Fibroblast of lung (primary cell): ENCODE measurements around the gene ZBTB4. TPM values are rescaled to one million over a fixed set of nuclear protein-coding genes. Genes with fewer than 3 reads are reported as not detected.

Experiments
- DNase-seq, 2 donors: peaks; one replicate each; pipeline versions ENCODE4 v3.0.0 to v3.0.0-alpha.2; 2010; ENCODE audit warnings: low read depth in 2 of 2
- H2AFZ ChIP-seq: 2 replicates; pipeline ENCODE4 v1.5.1; 2012; ENCODE audit warnings: low read length, control low read depth, inconsistent platforms
- H3K27ac ChIP-seq: 2 replicates; pipeline ENCODE4 v1.5.1; 2011; ENCODE audit warnings: low read length, control low read depth; ENCODE audit not compliant: insufficient read depth
- H3K27me3 ChIP-seq: 2 replicates; pipeline ENCODE4 v1.5.1; 2011; ENCODE audit warnings: mild to moderate bottlenecking, low read length; ENCODE audit not compliant: control insufficient read depth, insufficient read depth
- H3K36me3 ChIP-seq: 2 replicates; pipeline ENCODE4 v1.5.1; 2011; ENCODE audit warnings: low read length; ENCODE audit not compliant: control insufficient read depth, insufficient read depth
- H3K4me1 ChIP-seq: 2 replicates; pipeline ENCODE4 v1.5.1; 2011; ENCODE audit warnings: low read length; ENCODE audit not compliant: control insufficient read depth, insufficient read depth; ENCODE audit errors: extremely low read depth
- H3K4me2 ChIP-seq: 2 replicates; pipeline ENCODE4 v1.5.1; 2011; ENCODE audit warnings: low read length, control low read depth; ENCODE audit not compliant: insufficient read depth; ENCODE audit errors: extremely low read depth
- H3K4me3 ChIP-seq, 4 experiments: fragments of 200-600 bp in 1 of 4; sonication (generic) in 1 of 4; replicated peaks in 1 of 4; 2 replicates each; pipeline ENCODE4 v1.5.1; 2011 to 2016; ENCODE audit warnings: low read length in 4 of 4, low read depth in 3 of 4, mild to moderate bottlenecking in 3 of 4, control low read depth in 2 of 4, inconsistent platforms in 1 of 4, mixed read lengths in 1 of 4; ENCODE audit not compliant: insufficient read depth in 1 of 4; ENCODE audit errors: control extremely low read depth in 1 of 4
- H3K79me2 ChIP-seq: 2 replicates; pipeline ENCODE4 v1.5.1; 2012; ENCODE audit warnings: mild to moderate bottlenecking, low read length, inconsistent platforms; ENCODE audit not compliant: control insufficient read depth, insufficient read depth
- H3K9ac ChIP-seq: 2 replicates; pipeline ENCODE4 v1.5.1; 2011; ENCODE audit warnings: mild to moderate bottlenecking, low read length, control low read depth; ENCODE audit not compliant: insufficient read depth
- H3K9me3 ChIP-seq: 2 replicates; pipeline ENCODE4 v1.5.1; 2012; ENCODE audit warnings: low read depth, low read length; ENCODE audit not compliant: control insufficient read depth, insufficient read depth
- H4K20me1 ChIP-seq: 2 replicates; pipeline ENCODE4 v1.5.1; 2011; ENCODE audit warnings: low read length; ENCODE audit not compliant: control insufficient read depth, insufficient read depth; ENCODE audit errors: extremely low read depth
- CTCF ChIP-seq, 2 donors: IDR thresholded peaks in 1 of 2; conservative IDR thresholded peaks in 1 of 2; 1 replicate in 1 of 2; 2 replicates in 1 of 2; pipeline ENCODE4 v1.5.1; 2011 to 2012; ENCODE audit warnings: low read length in 2 of 2, control low read depth in 1 of 2, inconsistent platforms in 1 of 2, low read depth in 1 of 2, mild to moderate bottlenecking in 1 of 2
- EZH2 ChIP-seq: IDR thresholded peaks from 2 replicates; pipeline ENCODE4 v1.5.1; 2012; ENCODE audit warnings: low read length, control low read depth, mild to moderate bottlenecking; ENCODE audit errors: missing control alignments
- polyA plus RNA-seq, 2 donors: library from polyadenylated mRNA; depleted of rRNA in 1 of 2; stranded (reverse) in 1 of 2; unstranded in 1 of 2; fragments of >200 nt; gene quantifications; 2 replicates each; pipeline ENCODE4 v1.2.1, GENCODE V29; 2011 to 2012; ENCODE audit warnings: missing spikeins in 1 of 2
- total RNA-seq: library from RNA; depleted of rRNA; stranded (reverse); fragments of >200 nt; gene quantifications from 2 replicates; pipeline ENCODE4 v1.2.1, GENCODE V29; 2014

The ZBTB4 gene
- total and polyA plus RNA-seq, 2 donors (not counting 1 experiment from before 2014, with no cell fraction given): 21.3 to 29.9 TPM

- no peak for TF ChIP-seq EZH2
- no peak for TF ChIP-seq CTCF (conservative IDR thresholded peaks at IDR 0.05 in 1 of 2, IDR thresholded peaks at IDR 0.05 in 1 of 2; ENCODE audit: low read depth in 1 of 2, low read length in 2 of 2)
- DNase-seq: no peak
- no peak overlapping the region for H3K27ac ChIP-seq
- H4K20me1 ChIP-seq: no peaks in the 10 kb centered on the region
- H3K27me3 ChIP-seq: no peaks in the 10 kb centered on the region
- H3K36me3 ChIP-seq: peaks cover 28% of the 10 kb centered on the region
- peaks cover 2% of the 10 kb centered on the region for H3K4me1 ChIP-seq
- H3K4me3 ChIP-seq: no peak overlapping the region
- peaks cover 74% of the 10 kb centered on the region for H3K79me2 ChIP-seq
- H3K4me2 ChIP-seq: no peak overlapping the region
- no peak overlapping the region for H3K9ac ChIP-seq
- no peaks in the 10 kb centered on the region for H3K9me3 ChIP-seq
- no peak overlapping the region for H2AFZ ChIP-seq
Measured at GRCh38 chr17:7493941-7494340, 14.5 kb upstream of the ZBTB4 start.

GRCh38 chr17:7491583-7491982 is 12.2 kb upstream of the ZBTB4 start:
- Histone ChIP-seq H3K4me2 (no peak overlapping the region), H3K79me2 (peaks cover 92% of the 10 kb centered on the region), H3K9ac (no peak overlapping the region), H3K27me3 (no peaks in the 10 kb centered on the region), H4K20me1 (no peaks in the 10 kb centered on the region), H3K27ac (no peak overlapping the region), H3K4me3 (no peak overlapping the region), H2AFZ (no peak overlapping the region), H3K36me3 (peaks cover 9% of the 10 kb centered on the region), H3K4me1 (peaks cover 11% of the 10 kb centered on the region), H3K9me3 (no peaks in the 10 kb centered on the region)
- no peak for TF ChIP-seq EZH2
- no peak for TF ChIP-seq CTCF (conservative IDR thresholded peaks at IDR 0.05 in 1 of 2, IDR thresholded peaks at IDR 0.05 in 1 of 2; ENCODE audit: low read depth in 1 of 2, low read length in 2 of 2)
- DNase-seq: no peak

- H3K27me3 ChIP-seq: no peaks in the 10 kb centered on the region
- peaks cover 11% of the 10 kb centered on the region for H3K4me1 ChIP-seq
- no peak overlapping the region for H3K4me3 ChIP-seq
- DNase-seq: no peak
- peaks cover 93% of the 10 kb centered on the region for H3K79me2 ChIP-seq
- H3K4me2 ChIP-seq: no peak overlapping the region
- no peaks in the 10 kb centered on the region for H4K20me1 ChIP-seq
- no peaks in the 10 kb centered on the region for H3K9me3 ChIP-seq
- H2AFZ ChIP-seq: no peak overlapping the region
- H3K27ac ChIP-seq: no peak overlapping the region
- TF ChIP-seq CTCF (conservative IDR thresholded peaks at IDR 0.05 in 1 of 2, IDR thresholded peaks at IDR 0.05 in 1 of 2; ENCODE audit: low read depth in 1 of 2, low read length in 2 of 2) (no peak), EZH2 (no peak)
- H3K36me3 ChIP-seq: peaks cover 3% of the 10 kb centered on the region
- no peak overlapping the region for H3K9ac ChIP-seq
Measured at GRCh38 chr17:7490144-7490543, 10.7 kb upstream of the ZBTB4 start.
